Activated T-helper 1 cell treated with anti-CD3 and anti-CD28 coated beads, Interleukin-2, amount 50 U/mL, for 16 hours (primary cell): ENCODE measurements around the gene LRRC9.
"Not testable (repeated sequence)": the region's sequence is repeated elsewhere in the genome, so short reads cannot be mapped to it uniquely, and the experiment has no call there.

ENCODE experiments used
- DNase-seq, 2 donors: peaks; one replicate each; pipeline ENCODE4 v3.0.0-alpha.2; 2020; ENCODE audit warnings: low read depth in 1 of 2, low spot score in 1 of 2

The LRRC9 gene

GRCh38 chr14:59952141-59952540, 32.2 kb downstream of the LRRC9 start:
- DNase-seq: not testable (repeated sequence)

GRCh38 chr14:59957890-59958289, 37.9 kb downstream of the LRRC9 start:
- DNase-seq: not testable (repeated sequence)

- no peak for DNase-seq
Measured at GRCh38 chr14:59959668-59960067, 39.7 kb downstream of the LRRC9 start.

GRCh38 chr14:59961518-59962062, 41.6 kb downstream of the LRRC9 start:
- DNase-seq: no peak

- DNase-seq: no peak
Measured at GRCh38 chr14:59964251-59965007, 44.5 kb downstream of the LRRC9 start.

- DNase-seq: no peak
Measured at GRCh38 chr14:59969319-59969718, 49.4 kb downstream of the LRRC9 start.

- DNase-seq: no peak
Measured at GRCh38 chr14:59981564-59981963, 61.6 kb downstream of the LRRC9 start.

GRCh38 chr14:59983048-59983447, 63.1 kb downstream of the LRRC9 start:
- DNase-seq: no peak

GRCh38 chr14:59986556-59987059, 66.7 kb downstream of the LRRC9 start:
- no peak for DNase-seq

- DNase-seq: no peak
Measured at GRCh38 chr14:59997449-59997848, 77.5 kb downstream of the LRRC9 start.

GRCh38 chr14:59997966-59998365, 78.0 kb downstream of the LRRC9 start:
- no peak for DNase-seq

GRCh38 chr14:59998564-59998963, 78.6 kb downstream of the LRRC9 start:
- no peak for DNase-seq

GRCh38 chr14:60002819-60003492, 83.0 kb downstream of the LRRC9 start:
- DNase-seq: no peak

GRCh38 chr14:60003991-60004390, 84.0 kb downstream of the LRRC9 start:
- DNase-seq: no peak

- no peak for DNase-seq
Measured at GRCh38 chr14:60008042-60008441, 88.1 kb downstream of the LRRC9 start.

- DNase-seq: not testable (repeated sequence)
Measured at GRCh38 chr14:60010263-60010662, 90.3 kb downstream of the LRRC9 start.

- DNase-seq: no peak
Measured at GRCh38 chr14:60014402-60014801, 94.5 kb downstream of the LRRC9 start.

- no peak for DNase-seq
Measured at GRCh38 chr14:60021619-60022018, 101.7 kb downstream of the LRRC9 start.

- DNase-seq: no peak
Measured at GRCh38 chr14:60025571-60025970, 105.6 kb downstream of the LRRC9 start.

GRCh38 chr14:60035177-60035576, 115.2 kb downstream of the LRRC9 start:
- DNase-seq: no peak

- DNase-seq: not testable (repeated sequence)
Measured at GRCh38 chr14:60047976-60048375, 128.0 kb downstream of the LRRC9 start.

- no peak for DNase-seq
Measured at GRCh38 chr14:60051721-60052221, 131.8 kb downstream of the LRRC9 start.
